PC-9 (cell line): ENCODE results near the gene ME2.

Source experiments
- CTCF ChIP-seq: fragments of 200-600 bp; sonication (generic); conservative IDR thresholded peaks from 2 replicates; pipeline ENCODE4 v1.6.1; 2017; ENCODE audit warnings: mixed run types, antibody characterized with exemption, mild to moderate bottlenecking, moderate library complexity
- EZH2 ChIP-seq: fragments of 200-600 bp; sonication (generic); IDR thresholded peaks from 2 replicates; pipeline ENCODE4 v1.8.0; 2017; ENCODE audit warnings: antibody characterized with exemption, low read depth

DNA sequence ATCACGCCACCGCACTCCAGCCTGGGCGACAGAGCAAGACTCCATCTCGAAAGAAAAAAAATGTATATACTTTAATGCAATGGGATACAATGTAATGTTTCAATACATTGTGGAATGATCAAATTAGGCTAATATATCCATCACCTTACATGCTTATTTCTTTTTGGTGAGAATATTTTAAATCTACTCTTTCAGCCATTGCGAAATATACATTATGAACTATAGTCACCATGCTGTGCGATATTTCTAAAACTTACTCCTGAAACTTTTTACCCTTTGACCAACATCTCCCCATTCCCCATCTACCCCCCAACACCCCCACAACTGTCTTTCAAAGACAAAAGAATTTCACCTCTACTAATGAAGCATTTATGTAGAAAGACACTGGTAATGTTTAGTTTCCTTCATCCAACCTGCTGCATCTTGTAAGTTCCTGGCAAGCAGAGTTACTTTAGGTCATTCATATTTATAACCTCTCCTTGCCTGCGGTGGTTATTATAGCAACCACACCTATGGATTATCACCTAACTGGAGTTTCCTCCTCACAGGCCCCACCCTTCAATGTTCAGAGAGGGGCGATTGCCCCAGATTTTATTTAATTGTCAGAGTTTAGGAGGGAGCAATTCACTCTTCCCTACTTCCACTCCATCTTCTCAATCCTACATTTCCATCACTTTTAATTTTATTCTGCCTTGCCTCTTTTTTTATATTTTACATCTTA, 1.2 kb upstream of the ME2 start:
- no peak for TF ChIP-seq CTCF
- no peak for TF ChIP-seq EZH2
